GM12878 (cell line): Measurements from ENCODE around the gene SLITRK4. TPM values are rescaled to one million over a fixed set of nuclear protein-coding genes. Genes with fewer than 3 reads are reported as not detected.

Experiments
- ATAC-seq: fragments of 200-7000 bp; cut with Tn5 transposase; 3 replicates; pipeline ENCODE4 v1.9.1; 2020; ENCODE audit warnings: mild to moderate bottlenecking, moderate library complexity
- BruUV-seq: library from RNA; stranded (reverse); fragments of 400-500 nt; replicated peaks from 2 replicates; lab custom pipeline; 2021; lab: Mats Ljungman, UMichigan
- CTCF ChIA-PET: fragments of 300-600 bp; sonication (Branson Sonifier 250); formaldehyde crosslinking; extraction: SDS; loops from one replicate; lab custom pipeline; 2021; ENCODE audit warnings: inconsistent platforms; lab: Yijun Ruan, JAX
- POLR2A ChIA-PET: fragments of 350-600 bp; formaldehyde crosslinking; extraction: SDS; loops from one replicate; lab custom pipeline; 2021; ENCODE audit warnings: inconsistent platforms; lab: Charles Lee
- RAD21 ChIA-PET: fragments of 300-600 bp; sonication (Branson Sonifier 250); formaldehyde crosslinking; loops from one replicate; lab custom pipeline; 2023; ENCODE audit warnings: antibody characterized with exemption; ENCODE audit not compliant: unreplicated experiment; lab: Charles Lee
- SMC1A ChIA-PET: fragments of 300-600 bp; sonication (Branson Sonifier 250); formaldehyde crosslinking; loops from one replicate; lab custom pipeline; 2023; ENCODE audit not compliant: unreplicated experiment, uncharacterized antibody; lab: Charles Lee
- DNase-seq: peaks from one replicate; pipeline ENCODE4 v3.0.0-alpha.2; 2011; ENCODE audit warnings: low read depth, low spot score
- FAIRE-seq: peaks from 3 replicates; lab custom pipeline; 2011; peaks lifted over from hg19 to GRCh38; lab: Jason Lieb, UNC
- H2AFZ ChIP-seq: 2 replicates; pipeline ENCODE4 v1.6.0; 2011; ENCODE audit warnings: low read depth, low read length, control low read depth; ENCODE audit not compliant: control insufficient read depth
- H3K27ac ChIP-seq: 2 replicates; pipeline ENCODE4 v1.5.1; 2011; ENCODE audit warnings: control low read depth; ENCODE audit not compliant: control insufficient read depth, insufficient read depth
- H3K27me3 ChIP-seq, 2 experiments: replicated peaks in 1 of 2; 2 replicates each; pipeline versions ENCODE4 v1.6.0 to v1.6.1; 2011; ENCODE audit warnings: low read length in 1 of 2; ENCODE audit not compliant: control insufficient read depth in 2 of 2, insufficient read depth in 2 of 2
- H3K36me3 ChIP-seq, 2 experiments: 2 replicates each; pipeline ENCODE4 v1.5.1; 2011; ENCODE audit warnings: low read length in 1 of 2; ENCODE audit not compliant: control insufficient read depth in 2 of 2, insufficient read depth in 2 of 2
- H3K4me1 ChIP-seq: 2 replicates; pipeline ENCODE4 v1.6.1; 2011; ENCODE audit warnings: mild to moderate bottlenecking, low read length, moderate library complexity, mixed read lengths; ENCODE audit not compliant: control insufficient read depth, insufficient read depth
- H3K4me2 ChIP-seq: 2 replicates; pipeline ENCODE4 v1.6.0; 2011; ENCODE audit warnings: control low read depth; ENCODE audit not compliant: control insufficient read depth, insufficient read depth
- H3K4me3 ChIP-seq: fragments of 200-600 bp; sonication (generic); 2 replicates; pipeline ENCODE4 v1.5.1; 2016
- H3K79me2 ChIP-seq: 2 replicates; pipeline ENCODE4 v1.6.0; 2011; ENCODE audit warnings: low read length; ENCODE audit not compliant: control insufficient read depth, insufficient read depth
- H3K9ac ChIP-seq: 2 replicates; pipeline ENCODE4 v1.8.0; 2011; ENCODE audit warnings: low read length, control low read depth, mixed read lengths; ENCODE audit not compliant: control insufficient read depth, insufficient read depth
- H3K9me3 ChIP-seq: replicated peaks from 3 replicates; pipeline ENCODE4 v1.5.1; 2011; ENCODE audit warnings: mild to moderate bottlenecking, low read length; ENCODE audit not compliant: control insufficient read depth, insufficient read depth
- H4K20me1 ChIP-seq: 2 replicates; pipeline ENCODE4 v1.6.0; 2011; ENCODE audit not compliant: control insufficient read depth, insufficient read depth
- BACH1 ChIP-seq: fragments of 450-650 bp; IDR thresholded peaks from 2 replicates; pipeline ENCODE4 v1.6.1; 2017; ENCODE audit warnings: mild to moderate bottlenecking, borderline replicate concordance
- JUNB ChIP-seq: IDR thresholded peaks from 2 replicates; pipeline ENCODE4 v1.6.1; 2016; ENCODE audit warnings: antibody characterized with exemption, mild to moderate bottlenecking
- POLR2A ChIP-seq: IDR thresholded peaks from 2 replicates; pipeline ENCODE4 v1.6.1; 2011; ENCODE audit warnings: low read depth, mild to moderate bottlenecking, low read length
- POU2F2 ChIP-seq: IDR thresholded peaks from 3 replicates; pipeline ENCODE4 v1.6.1; 2011; ENCODE audit warnings: low read depth, mild to moderate bottlenecking, low read length, borderline replicate concordance
- RAD51 ChIP-seq: fragments of 450-650 bp; IDR thresholded peaks from 2 replicates; pipeline ENCODE4 v1.6.1; 2016; ENCODE audit warnings: moderate library complexity, mild to moderate bottlenecking, inconsistent platforms
- RBBP5 ChIP-seq: fragments of 200-600 bp; sonication (generic); conservative IDR thresholded peaks from 2 replicates; pipeline ENCODE4 v1.6.1; 2016
- ZNF384 ChIP-seq: IDR thresholded peaks from 2 replicates; pipeline ENCODE4 v1.6.1; 2012; ENCODE audit warnings: low read depth, mild to moderate bottlenecking, low read length, improper control_type of control experiment, borderline replicate concordance
- WGBS: methylation state at CpG from one replicate; pipeline ENCODE4 v1.1.6; 2016; ENCODE audit warnings: low lambda C conversion rate; ENCODE audit not compliant: insufficient replicate concordance, insufficient coverage; ENCODE audit errors: missing lambda C conversion rate; 5-methylcytosine and 5-hydroxymethylcytosine counted together
- in situ Hi-C: fragments of 300-500 bp; cut with MboI; formaldehyde crosslinking; loops from 9 replicates; pipeline ENCODE4 v1.14.3; 2018; ENCODE audit warnings: mixed read lengths
- intact Hi-C: fragments of 100-400 bp; cut with micrococcal nuclease; formaldehyde crosslinking; loops from one replicate; pipeline ENCODE4 v1.14.2; 2022; ENCODE audit not compliant: unreplicated experiment
- polyA plus RNA-seq, 11 experiments: library from polyadenylated mRNA; depleted of rRNA in 4 of 11; unstranded in 6 of 11; stranded (reverse) in 5 of 11; fragments of >200 nt; fragmentation: Nextera tagmentation in 4 of 11; fragmentation: Illumina TruSeq in 1 of 11; extraction: Ambion mirVana in 4 of 11; extraction: Trizol in 1 of 11; gene quantifications; 1 replicate in 1 of 11; 2 replicates in 10 of 11; pipeline versions ENCODE4 v1.2.1 to v1.2.3, GENCODE V29; 2011 to 2016; ENCODE audit warnings: inconsistent platforms in 2 of 11, missing spikeins in 2 of 11, low read depth in 1 of 11
- total RNA-seq, 4 experiments: library from RNA; depleted of rRNA in 3 of 4; stranded (reverse); fragments of >200 nt in 3 of 4; fragmentation: Illumina TruSeq in 1 of 4; extraction: Trizol in 1 of 4; gene quantifications; 2 replicates each; pipeline versions ENCODE4 v1.2.1 to v1.2.3, GENCODE V29; 2013 to 2021
- TF ChIP-seq, protein P1 (sequence below), 3 experiments: IDR thresholded peaks in 2 of 3; conservative IDR thresholded peaks in 1 of 3; 2 replicates each; pipeline ENCODE4 v1.5.1; 2011; ENCODE audit warnings: low read depth in 3 of 3, low read length in 3 of 3, mild to moderate bottlenecking in 3 of 3, control low read depth in 2 of 3, moderate library complexity in 2 of 3, inconsistent platforms in 1 of 3, mixed read lengths in 1 of 3; ENCODE audit not compliant: control insufficient read depth in 2 of 3, insufficient read depth in 1 of 3; ENCODE audit errors: extremely low read depth in 1 of 3
- TF ChIP-seq, protein P2 (sequence below): fragments of 450-650 bp; IDR thresholded peaks from 2 replicates; pipeline ENCODE4 v1.6.1; 2017; ENCODE audit warnings: mild to moderate bottlenecking

The SLITRK4 gene
- total and polyA plus RNA-seq, 10 of the 15 experiments (the other 5 are each of a cell fraction or from before 2014, with no cell fraction given) = 0.45 to 1.1 (median 0.66) TPM

GRCh38 chrX:143581240-143581639 is 54.7 kb downstream of the SLITRK4 start:
- Histone ChIP-seq H3K4me2 (no peak overlapping the region), H3K9me3 (no peaks in the 10 kb centered on the region), H3K9ac (no peak overlapping the region), H3K79me2 (no peaks in the 10 kb centered on the region), H3K27ac (no peak overlapping the region), H3K4me3 (no peak overlapping the region), H3K36me3 (no peaks in the 10 kb centered on the region), H3K27me3 (no peaks in the 10 kb centered on the region), H3K4me1 (no peaks in the 10 kb centered on the region), H2AFZ (no peak overlapping the region), H4K20me1 (no peaks in the 10 kb centered on the region)
- 17% methylated on average over 2 of the region's 2 CpGs for WGBS
- ChIA-PET RAD21 (no interaction called here), POLR2A (no interaction called here), SMC1A (interaction anchor here (1.0 to 1.2 kb wide), 2 partner anchors 10 to 12 kb away, joined by 3 read pairs; no protein-coding TSS in a partner anchor), CTCF (no interaction called here)
- FAIRE-seq (no peak), DNase-seq (no peak), ATAC-seq (peak; percentile 41; the same call in 1 of the 3 replicates)
- intact Hi-C loops = no loop called here
- BruUV-seq = no TSS peak
- in situ Hi-C loops = no loop called here
- TF ChIP-seq RBBP5 = no peak
- TF ChIP-seq JUNB = no peak
- TF ChIP-seq, protein P1, sequence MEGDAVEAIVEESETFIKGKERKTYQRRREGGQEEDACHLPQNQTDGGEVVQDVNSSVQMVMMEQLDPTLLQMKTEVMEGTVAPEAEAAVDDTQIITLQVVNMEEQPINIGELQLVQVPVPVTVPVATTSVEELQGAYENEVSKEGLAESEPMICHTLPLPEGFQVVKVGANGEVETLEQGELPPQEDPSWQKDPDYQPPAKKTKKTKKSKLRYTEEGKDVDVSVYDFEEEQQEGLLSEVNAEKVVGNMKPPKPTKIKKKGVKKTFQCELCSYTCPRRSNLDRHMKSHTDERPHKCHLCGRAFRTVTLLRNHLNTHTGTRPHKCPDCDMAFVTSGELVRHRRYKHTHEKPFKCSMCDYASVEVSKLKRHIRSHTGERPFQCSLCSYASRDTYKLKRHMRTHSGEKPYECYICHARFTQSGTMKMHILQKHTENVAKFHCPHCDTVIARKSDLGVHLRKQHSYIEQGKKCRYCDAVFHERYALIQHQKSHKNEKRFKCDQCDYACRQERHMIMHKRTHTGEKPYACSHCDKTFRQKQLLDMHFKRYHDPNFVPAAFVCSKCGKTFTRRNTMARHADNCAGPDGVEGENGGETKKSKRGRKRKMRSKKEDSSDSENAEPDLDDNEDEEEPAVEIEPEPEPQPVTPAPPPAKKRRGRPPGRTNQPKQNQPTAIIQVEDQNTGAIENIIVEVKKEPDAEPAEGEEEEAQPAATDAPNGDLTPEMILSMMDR (IDR thresholded peaks at IDR 0.05 in 2 of 3, conservative IDR thresholded peaks at IDR 0.05 in 1 of 3; ENCODE audit: control insufficient read depth in 2 of 3, extremely low read depth in 1 of 3, insufficient read depth in 1 of 3, low read depth in 3 of 3, low read length in 3 of 3) = no peak
- TF ChIP-seq, protein P2, sequence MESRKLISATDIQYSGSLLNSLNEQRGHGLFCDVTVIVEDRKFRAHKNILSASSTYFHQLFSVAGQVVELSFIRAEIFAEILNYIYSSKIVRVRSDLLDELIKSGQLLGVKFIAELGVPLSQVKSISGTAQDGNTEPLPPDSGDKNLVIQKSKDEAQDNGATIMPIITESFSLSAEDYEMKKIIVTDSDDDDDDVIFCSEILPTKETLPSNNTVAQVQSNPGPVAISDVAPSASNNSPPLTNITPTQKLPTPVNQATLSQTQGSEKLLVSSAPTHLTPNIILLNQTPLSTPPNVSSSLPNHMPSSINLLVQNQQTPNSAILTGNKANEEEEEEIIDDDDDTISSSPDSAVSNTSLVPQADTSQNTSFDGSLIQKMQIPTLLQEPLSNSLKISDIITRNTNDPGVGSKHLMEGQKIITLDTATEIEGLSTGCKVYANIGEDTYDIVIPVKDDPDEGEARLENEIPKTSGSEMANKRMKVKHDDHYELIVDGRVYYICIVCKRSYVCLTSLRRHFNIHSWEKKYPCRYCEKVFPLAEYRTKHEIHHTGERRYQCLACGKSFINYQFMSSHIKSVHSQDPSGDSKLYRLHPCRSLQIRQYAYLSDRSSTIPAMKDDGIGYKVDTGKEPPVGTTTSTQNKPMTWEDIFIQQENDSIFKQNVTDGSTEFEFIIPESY = no peak
- TF ChIP-seq BACH1 = no peak
- TF ChIP-seq POU2F2 = no peak
- TF ChIP-seq RAD51 = no peak
- no peak for TF ChIP-seq ZNF384
- TF ChIP-seq POLR2A = no peak
